ENCODE results near the gene DYNLT2B. TPM values are rescaled to one million over a fixed set of nuclear protein-coding genes. Genes with fewer than 3 reads are reported as not detected.

Gene DYNLT2B
- total and polyA plus RNA-seq, 4 donors, result 2.5 to 22.4 (median 13.7) TPM

DNA sequence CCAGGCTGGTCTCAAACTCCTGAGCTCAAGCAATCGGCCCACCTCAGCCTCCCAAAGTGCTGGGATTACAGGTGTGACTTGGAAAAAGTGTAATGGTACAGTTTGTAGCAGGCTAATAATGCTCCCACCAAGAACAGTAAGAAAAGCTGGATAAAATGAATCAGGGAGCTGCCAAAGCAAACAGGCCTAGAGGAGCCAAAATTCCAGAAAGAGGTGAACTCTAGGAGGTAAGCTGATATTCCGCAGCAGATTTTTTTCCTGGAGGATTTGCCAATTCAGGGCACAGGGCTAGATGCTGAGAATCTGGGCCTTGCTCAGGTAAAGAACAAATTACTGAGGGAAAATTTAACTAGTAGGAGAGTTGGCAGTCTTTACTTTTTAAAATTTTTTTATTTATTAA is 19.5 kb downstream of the DYNLT2B start:
- DNase-seq (no peak), ATAC-seq (ENCODE audit: insufficient read depth, low FRiP score) (no peak)
- Histone ChIP-seq H3K27me3 (ENCODE audit: control insufficient read depth in 3 of 3, insufficient read depth in 3 of 3, low read length in 2 of 3) (no peaks in the 10 kb centered on the region), H3K36me3 (ENCODE audit: control insufficient read depth in 4 of 4, insufficient read depth in 4 of 4, low read length in 4 of 4) (peaks cover 0 to 5% (median 0%) of the 10 kb centered on the region in 4 donors), H3K9me3 (ENCODE audit: control insufficient read depth in 4 of 4, insufficient read depth in 3 of 4, low read length in 3 of 4) (no peaks in the 10 kb centered on the region), H3K27ac (ENCODE audit: low read depth in 1 of 2, low read length in 1 of 2) (no peak overlapping the region), H3K4me1 (ENCODE audit: control insufficient read depth in 5 of 5, insufficient read depth in 5 of 5, low read length in 5 of 5) (no peaks in the 10 kb centered on the region), H3K9ac (ENCODE audit: insufficient read depth in 1 of 2, low read length in 2 of 2) (no peak overlapping the region), H3K4me3 (no peak overlapping the region)
- no peak for TF ChIP-seq CTCF (IDR thresholded peaks at IDR 0.05; ENCODE audit: control extremely low read depth, extremely low read depth)
- WGBS, 2 donors, result 97 to 98% methylated on average over 2 of the region's 2 CpGs

- ATAC-seq (ENCODE audit: insufficient read depth, low FRiP score) (no peak), DNase-seq (no peak)
- no peaks in the 10 kb centered on the region for H3K27me3 ChIP-seq (ENCODE audit: control insufficient read depth in 3 of 3, insufficient read depth in 3 of 3, low read length in 2 of 3)
- whole genome bisulfite sequencing, 2 donors, result 87 to 91% methylated on average over 5 of the region's 5 CpGs
- H3K9me3 ChIP-seq (ENCODE audit: control insufficient read depth in 4 of 4, insufficient read depth in 3 of 4, low read length in 3 of 4), result no peaks in the 10 kb centered on the region
- no peak for TF ChIP-seq CTCF (IDR thresholded peaks at IDR 0.05; ENCODE audit: control extremely low read depth, extremely low read depth)
- no peak overlapping the region for H3K9ac ChIP-seq (ENCODE audit: insufficient read depth in 1 of 2, low read length in 2 of 2)
- no peaks in the 10 kb centered on the region for H3K4me1 ChIP-seq (ENCODE audit: control insufficient read depth in 5 of 5, insufficient read depth in 5 of 5, low read length in 5 of 5)
- no peak overlapping the region for H3K27ac ChIP-seq (ENCODE audit: low read depth in 1 of 2, low read length in 1 of 2)
- H3K36me3 ChIP-seq (ENCODE audit: control insufficient read depth in 4 of 4, insufficient read depth in 4 of 4, low read length in 4 of 4), result peaks cover 0 to under 1% (median 0%) of the 10 kb centered on the region in 4 donors
- no peak overlapping the region for H3K4me3 ChIP-seq
Measured at GRCh38 chr3:196292286-196292923, 25.6 kb downstream of the DYNLT2B start.

- H3K9ac ChIP-seq (ENCODE audit: insufficient read depth in 1 of 2, low read length in 2 of 2), result peak overlapping the region; percentile 54 to 85
- 1% methylated on average over 17 of the region's 17 CpGs for WGBS, 2 donors
- no peaks in the 10 kb centered on the region for H3K27me3 ChIP-seq (ENCODE audit: control insufficient read depth in 3 of 3, insufficient read depth in 3 of 3, low read length in 2 of 3)
- H3K36me3 ChIP-seq (ENCODE audit: control insufficient read depth in 4 of 4, insufficient read depth in 4 of 4, low read length in 4 of 4), result peaks cover 0 to 5% (median 0%) of the 10 kb centered on the region in 4 donors
- TF ChIP-seq CTCF (IDR thresholded peaks at IDR 0.05; ENCODE audit: control extremely low read depth, extremely low read depth), result no peak
- peak overlapping the region; percentile 94 for H3K4me3 ChIP-seq
- peak overlapping the region; percentile 97 to 99 for H3K27ac ChIP-seq (ENCODE audit: low read depth in 1 of 2, low read length in 1 of 2)
- H3K4me1 ChIP-seq (ENCODE audit: control insufficient read depth in 5 of 5, insufficient read depth in 5 of 5, low read length in 5 of 5), result peaks cover 0 to 22% (median 12%) of the 10 kb centered on the region in 5 donors
- DNase-seq (peak in 1 of 3 donors; percentile 58), ATAC-seq (ENCODE audit: insufficient read depth, low FRiP score) (no peak)
- H3K9me3 ChIP-seq (ENCODE audit: control insufficient read depth in 4 of 4, insufficient read depth in 3 of 4, low read length in 3 of 4), result no peaks in the 10 kb centered on the region
Measured at GRCh38 chr3:196288141-196288460, 29.9 kb downstream of the DYNLT2B start.
